SU-DHL-6 (cell line): ENCODE results near the gene CHSY1.

Source experiments
- H2AFZ ChIP-seq: fragments of 200-600 bp; sonication (generic); 2 replicates; pipeline ENCODE4 v1.6.1; 2014; ENCODE audit warnings: low read depth, mild to moderate bottlenecking, moderate library complexity, mixed read lengths, antibody characterized with exemption, low read length; ENCODE audit not compliant: severe bottlenecking
- H3F3A ChIP-seq: fragments of 200-600 bp; shearing (Covaris generic); 2 replicates; pipeline ENCODE4 v1.6.0; 2016; ENCODE audit warnings: antibody characterized with exemption, mild to moderate bottlenecking; ENCODE audit not compliant: insufficient read depth
- H3K27ac ChIP-seq: fragments of 200-600 bp; sonication (generic); 2 replicates; pipeline ENCODE4 v1.5.1; 2016; ENCODE audit warnings: low read depth, mild to moderate bottlenecking, low read length, moderate library complexity, mixed read lengths
- H3K27me3 ChIP-seq: fragments of 200-600 bp; sonication (generic), shearing (Covaris generic); 2 replicates; pipeline ENCODE4 v1.6.0; 2014; ENCODE audit warnings: mild to moderate bottlenecking, low read length
- H3K36me3 ChIP-seq: fragments of 200-600 bp; sonication (generic); 2 replicates; pipeline ENCODE4 v1.6.1; 2014; ENCODE audit warnings: mild to moderate bottlenecking, low read length, mixed read lengths
- H3K4me2 ChIP-seq: fragments of 300-600, 200-600 bp; shearing (Covaris generic), sonication (generic); 2 replicates; pipeline ENCODE4 v1.6.0; 2014; ENCODE audit warnings: low read length, low read depth, mild to moderate bottlenecking; ENCODE audit not compliant: poor library complexity, severe bottlenecking
- H3K4me3 ChIP-seq: fragments of 200-600 bp; sonication (generic); 2 replicates; pipeline ENCODE4 v1.5.1; 2014; ENCODE audit warnings: antibody characterized with exemption, low read length, mild to moderate bottlenecking, mixed read lengths; ENCODE audit not compliant: insufficient read depth, poor library complexity, severe bottlenecking
- H3K79me2 ChIP-seq: fragments of 200-600 bp; sonication (generic); 2 replicates; pipeline ENCODE4 v1.6.1; 2014; ENCODE audit warnings: mild to moderate bottlenecking, low read length, moderate library complexity; ENCODE audit not compliant: insufficient read depth
- H3K9ac ChIP-seq: fragments of 200-600 bp; sonication (generic); 2 replicates; pipeline ENCODE4 v1.7.0; 2014; ENCODE audit warnings: mild to moderate bottlenecking, low read length
- H3K9me2 ChIP-seq: fragments of 200-600 bp; sonication (generic); replicated peaks from 2 replicates; pipeline ENCODE4 v1.6.1; 2014; ENCODE audit warnings: low read length; ENCODE audit not compliant: insufficient read depth
- H3K9me3 ChIP-seq: fragments of 200-600 bp; sonication (generic); 2 replicates; pipeline ENCODE4 v1.6.1; 2014; ENCODE audit warnings: low read length, mixed read lengths; ENCODE audit not compliant: insufficient read depth
- H4K20me1 ChIP-seq: fragments of 200-600 bp; sonication (generic); 2 replicates; pipeline ENCODE4 v1.6.1; 2014; ENCODE audit warnings: low read depth, mild to moderate bottlenecking, antibody characterized with exemption, low read length, moderate library complexity, mixed read lengths
- CTCF ChIP-seq: fragments of 200-600 bp; sonication (generic); IDR thresholded peaks from one replicate; pipeline ENCODE4 v1.5.1; 2017; ENCODE audit warnings: antibody characterized with exemption, mild to moderate bottlenecking, low read length, moderate library complexity; ENCODE audit not compliant: insufficient read depth, poor library complexity, severe bottlenecking
- EZH2phosphoT487 ChIP-seq: fragments of 200-600 bp; sonication (generic), shearing (Covaris generic); conservative IDR thresholded peaks from 2 replicates; pipeline ENCODE4 v1.6.1; 2018; ENCODE audit warnings: mild to moderate bottlenecking, antibody characterized with exemption, low read length, moderate library complexity, mixed read lengths

Gene CHSY1

GRCh38 chr15:101220060-101220459 is 31.8 kb downstream of the CHSY1 start:
- no peak overlapping the region for H2AFZ ChIP-seq
- no peak for TF ChIP-seq CTCF
- no peak for TF ChIP-seq EZH2phosphoT487
- H3K9ac ChIP-seq, result no peak overlapping the region
- no peaks in the 10 kb centered on the region for H3K9me3 ChIP-seq
- H3K4me2 ChIP-seq, result no peak overlapping the region
- no peaks in the 10 kb centered on the region for H3K36me3 ChIP-seq
- no peaks in the 10 kb centered on the region for H3K27me3 ChIP-seq
- no peak overlapping the region for H3K27ac ChIP-seq
- no peak overlapping the region for H3K4me3 ChIP-seq
- no peaks in the 10 kb centered on the region for H4K20me1 ChIP-seq
- peaks cover 68% of the 10 kb centered on the region for H3K79me2 ChIP-seq
- no peaks in the 10 kb centered on the region for H3F3A ChIP-seq
- no peaks in the 10 kb centered on the region for H3K9me2 ChIP-seq

GRCh38 chr15:101219441-101219840 is 32.4 kb downstream of the CHSY1 start:
- H3K36me3 ChIP-seq, result no peaks in the 10 kb centered on the region
- no peaks in the 10 kb centered on the region for H3K9me2 ChIP-seq
- no peak overlapping the region for H2AFZ ChIP-seq
- no peaks in the 10 kb centered on the region for H3K9me3 ChIP-seq
- TF ChIP-seq CTCF (no peak), EZH2phosphoT487 (no peak)
- H3K79me2 ChIP-seq, result peaks cover 66% of the 10 kb centered on the region
- no peak overlapping the region for H3K4me3 ChIP-seq
- H3K4me2 ChIP-seq, result no peak overlapping the region
- H3F3A ChIP-seq, result no peaks in the 10 kb centered on the region
- no peaks in the 10 kb centered on the region for H4K20me1 ChIP-seq
- no peak overlapping the region for H3K27ac ChIP-seq
- no peaks in the 10 kb centered on the region for H3K27me3 ChIP-seq
- no peak overlapping the region for H3K9ac ChIP-seq

- 0 out of 2 replicates have a peak, but pooled peaks cover under 1% of the 10 kb centered on the region for H4K20me1 ChIP-seq
- H3F3A ChIP-seq, result no peaks in the 10 kb centered on the region; the same call in 1 of the 2 replicates
- TF ChIP-seq EZH2phosphoT487, result no peak
- TF ChIP-seq CTCF, result no peak
- no peaks in the 10 kb centered on the region for H3K36me3 ChIP-seq
- H2AFZ ChIP-seq, result no peak overlapping the region
- peaks cover 76% of the 10 kb centered on the region for H3K79me2 ChIP-seq
- no peak overlapping the region for H3K4me3 ChIP-seq
- H3K27ac ChIP-seq, result no peak overlapping the region
- H3K9me3 ChIP-seq, result no peaks in the 10 kb centered on the region
- no peak overlapping the region for H3K4me2 ChIP-seq
- H3K27me3 ChIP-seq, result no peaks in the 10 kb centered on the region
- no peak overlapping the region for H3K9ac ChIP-seq
- H3K9me2 ChIP-seq, result no peaks in the 10 kb centered on the region
Observed at GRCh38 chr15:101217446-101217845, 34.4 kb downstream of the CHSY1 start.
